ENCODE measurements around the gene UFD1. TPM values are rescaled to one million over a fixed set of nuclear protein-coding genes. Genes with fewer than 3 reads are reported as not detected.

Gene UFD1
- total RNA-seq, 1 experiment from 2014 or later = 62.3 TPM

DNA sequence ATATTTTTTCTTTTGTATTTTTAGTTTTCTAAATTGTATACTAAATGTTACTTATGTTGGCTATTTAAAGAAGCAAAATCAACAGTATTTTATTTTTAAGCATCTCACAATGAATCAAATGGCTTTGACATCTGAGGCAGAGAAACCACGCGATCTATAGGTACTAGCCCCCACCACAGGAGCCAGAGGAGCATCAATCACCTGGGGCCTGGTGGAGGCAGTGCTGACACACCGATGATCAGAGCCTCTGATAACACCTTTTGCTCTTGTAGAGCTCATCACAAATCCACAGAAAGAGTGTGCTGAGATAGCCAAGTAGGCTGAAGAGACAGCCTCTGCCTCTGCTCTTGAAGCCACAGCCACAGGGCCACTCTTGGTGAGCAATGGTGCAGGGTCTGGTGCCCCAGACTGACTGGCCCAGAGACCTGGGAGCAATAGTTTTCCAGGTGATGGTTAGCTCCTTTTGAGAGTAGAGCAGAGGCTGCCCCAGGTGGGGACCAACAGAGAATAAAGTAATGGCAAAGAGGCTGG, 72.6 kb downstream of the UFD1 start:
- H3K4me1 Mint-ChIP-seq (ENCODE audit: insufficient read depth, unreplicated experiment) = no peaks in the 10 kb centered on the region
- CTCF ChIA-PET = interaction anchor here (0.9 kb wide), 1 partner anchor 10 kb away, joined by 4 read pairs; no protein-coding TSS in a partner anchor
- TF ChIP-seq, protein P1, sequence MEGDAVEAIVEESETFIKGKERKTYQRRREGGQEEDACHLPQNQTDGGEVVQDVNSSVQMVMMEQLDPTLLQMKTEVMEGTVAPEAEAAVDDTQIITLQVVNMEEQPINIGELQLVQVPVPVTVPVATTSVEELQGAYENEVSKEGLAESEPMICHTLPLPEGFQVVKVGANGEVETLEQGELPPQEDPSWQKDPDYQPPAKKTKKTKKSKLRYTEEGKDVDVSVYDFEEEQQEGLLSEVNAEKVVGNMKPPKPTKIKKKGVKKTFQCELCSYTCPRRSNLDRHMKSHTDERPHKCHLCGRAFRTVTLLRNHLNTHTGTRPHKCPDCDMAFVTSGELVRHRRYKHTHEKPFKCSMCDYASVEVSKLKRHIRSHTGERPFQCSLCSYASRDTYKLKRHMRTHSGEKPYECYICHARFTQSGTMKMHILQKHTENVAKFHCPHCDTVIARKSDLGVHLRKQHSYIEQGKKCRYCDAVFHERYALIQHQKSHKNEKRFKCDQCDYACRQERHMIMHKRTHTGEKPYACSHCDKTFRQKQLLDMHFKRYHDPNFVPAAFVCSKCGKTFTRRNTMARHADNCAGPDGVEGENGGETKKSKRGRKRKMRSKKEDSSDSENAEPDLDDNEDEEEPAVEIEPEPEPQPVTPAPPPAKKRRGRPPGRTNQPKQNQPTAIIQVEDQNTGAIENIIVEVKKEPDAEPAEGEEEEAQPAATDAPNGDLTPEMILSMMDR (IDR thresholded peaks at IDR 0.05; ENCODE audit: unreplicated experiment) = no peak
- H3K4me3 Mint-ChIP-seq (ENCODE audit: unreplicated experiment) = no peak overlapping the region
- no peaks in the 10 kb centered on the region for H3K27me3 Mint-ChIP-seq (ENCODE audit: insufficient read depth, unreplicated experiment)
- no peak for DNase-seq (ENCODE audit: unreplicated experiment)
- no peaks in the 10 kb centered on the region for H3K9me3 Mint-ChIP-seq (ENCODE audit: unreplicated experiment)
- intact Hi-C loops (cut with micrococcal nuclease) = no loop called here
- no peak overlapping the region for H3K27ac Mint-ChIP-seq (ENCODE audit: low read depth, unreplicated experiment)
- POLR2A ChIA-PET = interaction anchor here (1.4 kb wide), 1 partner anchor 22 kb away, joined by 5 read pairs; no protein-coding TSS in a partner anchor
- peaks cover 61% of the 10 kb centered on the region for H3K36me3 Mint-ChIP-seq (ENCODE audit: insufficient read depth, unreplicated experiment)
- no TSS peak for BruUV-seq (replicated peaks)

DNA sequence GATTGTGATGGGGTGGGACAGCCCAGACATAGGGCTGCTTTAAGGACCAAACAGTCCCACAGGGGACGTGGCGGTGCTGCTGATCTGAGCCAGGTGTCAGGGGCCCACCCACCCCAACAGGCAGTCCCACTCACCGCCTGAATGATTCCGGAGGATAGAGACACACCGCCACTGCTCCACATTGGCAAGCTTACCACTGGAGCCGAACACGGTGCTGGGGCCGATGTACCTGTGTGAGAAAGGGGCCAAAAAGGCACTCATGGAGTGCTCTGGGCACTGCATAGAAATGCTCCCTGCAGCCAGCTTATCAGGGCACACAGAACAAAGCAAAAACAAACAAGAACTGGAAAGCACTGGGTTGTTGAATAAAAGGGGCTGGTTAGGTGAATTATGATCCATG, 73.3 kb downstream of the UFD1 start:
- Mint-ChIP-seq H3K4me3 (ENCODE audit: unreplicated experiment) (no peak overlapping the region), H3K27ac (ENCODE audit: low read depth, unreplicated experiment) (no peak overlapping the region), H3K4me1 (ENCODE audit: insufficient read depth, unreplicated experiment) (no peaks in the 10 kb centered on the region), H3K27me3 (ENCODE audit: insufficient read depth, unreplicated experiment) (no peaks in the 10 kb centered on the region), H3K9me3 (ENCODE audit: unreplicated experiment) (no peaks in the 10 kb centered on the region), H3K36me3 (ENCODE audit: insufficient read depth, unreplicated experiment) (peaks cover 64% of the 10 kb centered on the region)
- DNase-seq (ENCODE audit: unreplicated experiment) = no peak
- ChIA-PET POLR2A (interaction anchor here (0.7 to 1.4 kb wide), 2 partner anchors 22 to 47 kb away, joined by 4 to 5 read pairs; no protein-coding TSS in a partner anchor), CTCF (no interaction called here)
- intact Hi-C loops (cut with micrococcal nuclease) = no loop called here
- TF ChIP-seq, protein P1 (IDR thresholded peaks at IDR 0.05; ENCODE audit: unreplicated experiment) = no peak
- no TSS peak for BruUV-seq (replicated peaks)

DNA sequence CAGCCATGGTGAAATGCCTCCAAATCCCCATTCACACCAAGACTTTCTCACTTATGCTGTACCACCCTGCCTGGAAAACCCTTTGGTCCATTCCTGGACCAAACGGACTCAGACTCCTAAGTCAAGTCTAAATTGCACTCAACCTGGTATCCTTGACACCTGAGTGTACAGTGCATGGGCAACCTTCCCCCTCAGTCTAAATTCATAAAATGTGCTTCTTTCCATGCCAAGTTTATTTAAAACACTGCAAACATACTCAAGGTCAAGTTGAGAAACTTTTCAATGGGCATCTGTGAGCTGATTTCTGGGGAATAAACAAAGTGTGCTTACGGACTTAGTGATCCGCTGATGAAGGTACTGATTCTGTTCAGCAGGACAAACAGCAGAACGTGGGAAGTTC, 73.9 kb downstream of the UFD1 start:
- H3K27ac Mint-ChIP-seq (ENCODE audit: low read depth, unreplicated experiment) = no peak overlapping the region
- ChIA-PET CTCF (interaction anchor here (0.6 kb wide), 1 partner anchor 548 kb away, joined by 4 read pairs; no protein-coding TSS in a partner anchor), POLR2A (interaction anchor here (0.7 kb wide), 1 partner anchor 47 kb away, joined by 4 read pairs; no protein-coding TSS in a partner anchor)
- intact Hi-C loops (cut with micrococcal nuclease) = no loop called here
- no TSS peak for BruUV-seq (replicated peaks)
- H3K36me3 Mint-ChIP-seq (ENCODE audit: insufficient read depth, unreplicated experiment) = peaks cover 66% of the 10 kb centered on the region
- no peaks in the 10 kb centered on the region for H3K4me1 Mint-ChIP-seq (ENCODE audit: insufficient read depth, unreplicated experiment)
- DNase-seq (ENCODE audit: unreplicated experiment) = no peak
- H3K27me3 Mint-ChIP-seq (ENCODE audit: insufficient read depth, unreplicated experiment) = no peaks in the 10 kb centered on the region
- H3K4me3 Mint-ChIP-seq (ENCODE audit: unreplicated experiment) = no peak overlapping the region
- TF ChIP-seq, protein P1 (IDR thresholded peaks at IDR 0.05; ENCODE audit: unreplicated experiment) = no peak
- H3K9me3 Mint-ChIP-seq (ENCODE audit: unreplicated experiment) = no peaks in the 10 kb centered on the region

DNA sequence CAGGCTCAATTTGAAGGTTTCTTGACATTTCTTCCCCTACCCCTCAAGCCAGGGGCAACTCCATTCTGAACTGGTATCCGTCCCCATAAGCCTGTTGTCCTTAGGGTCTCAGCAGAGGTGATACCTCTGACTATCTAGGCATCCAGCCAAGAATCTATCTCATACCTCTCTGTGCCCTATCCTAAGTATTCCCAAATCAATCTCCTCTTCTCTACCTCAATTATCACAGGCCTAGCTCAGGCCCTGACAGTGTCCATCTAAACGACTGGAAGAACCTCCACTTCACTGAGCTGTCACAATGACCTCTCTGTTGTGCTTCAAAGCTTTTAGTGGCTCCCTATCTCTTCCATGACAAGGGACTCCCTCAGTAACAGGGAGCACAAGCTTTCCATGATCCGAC, 74.3 kb downstream of the UFD1 start:
- POLR2A ChIA-PET = interaction anchor here (1.4 kb wide), 1 partner anchor 225 kb away, joined by 4 read pairs; no protein-coding TSS in a partner anchor
- Mint-ChIP-seq H3K36me3 (ENCODE audit: insufficient read depth, unreplicated experiment) (peaks cover 65% of the 10 kb centered on the region), H3K4me3 (ENCODE audit: unreplicated experiment) (no peak overlapping the region), H3K4me1 (ENCODE audit: insufficient read depth, unreplicated experiment) (no peaks in the 10 kb centered on the region), H3K9me3 (ENCODE audit: unreplicated experiment) (no peaks in the 10 kb centered on the region), H3K27me3 (ENCODE audit: insufficient read depth, unreplicated experiment) (no peaks in the 10 kb centered on the region), H3K27ac (ENCODE audit: low read depth, unreplicated experiment) (peak overlapping the region; percentile 74)
- no peak for DNase-seq (ENCODE audit: unreplicated experiment)
- CTCF ChIA-PET = interaction anchor here (0.6 kb wide), 1 partner anchor 549 kb away, joined by 4 read pairs; no protein-coding TSS in a partner anchor
- intact Hi-C loops (cut with micrococcal nuclease) = no loop called here
- BruUV-seq (replicated peaks) = no TSS peak
- TF ChIP-seq, protein P1 (IDR thresholded peaks at IDR 0.05; ENCODE audit: unreplicated experiment) = no peak
